ENCODE data around the gene SIPA1L3. TPM values are rescaled to one million over a fixed set of nuclear protein-coding genes. Genes with fewer than 3 reads are reported as not detected.

Gene SIPA1L3
- total and polyA plus RNA-seq, 8 donors, result 19.7 to 44.8 (median 25.8) TPM

GRCh38 chr19:37902668-37903067 lies 4.3 kb upstream of the SIPA1L3 start:
- peak; percentile 28 to 68 (median 60) for ATAC-seq
- intact Hi-C loops (cut with DNase I), result loop anchor here in 1 of 3 donors (10.0 kb wide), 1 partner anchor 192 kb away; no protein-coding TSS in a partner anchor
- 1% methylated on average over 4 of the region's 4 CpGs for WGBS, 2 donors

GRCh38 chr19:37903096-37903495 lies 3.9 kb upstream of the SIPA1L3 start:
- DNase-seq, result no peak
- no peaks in the 10 kb centered on the region for H3K27me3 ChIP-seq
- intact Hi-C loops (cut with DNase I), result loop anchor here in 1 of 3 donors (10.0 kb wide), 1 partner anchor 192 kb away; no protein-coding TSS in a partner anchor
- no peaks in the 10 kb centered on the region for H3K36me3 ChIP-seq
- TF ChIP-seq, protein P1, sequence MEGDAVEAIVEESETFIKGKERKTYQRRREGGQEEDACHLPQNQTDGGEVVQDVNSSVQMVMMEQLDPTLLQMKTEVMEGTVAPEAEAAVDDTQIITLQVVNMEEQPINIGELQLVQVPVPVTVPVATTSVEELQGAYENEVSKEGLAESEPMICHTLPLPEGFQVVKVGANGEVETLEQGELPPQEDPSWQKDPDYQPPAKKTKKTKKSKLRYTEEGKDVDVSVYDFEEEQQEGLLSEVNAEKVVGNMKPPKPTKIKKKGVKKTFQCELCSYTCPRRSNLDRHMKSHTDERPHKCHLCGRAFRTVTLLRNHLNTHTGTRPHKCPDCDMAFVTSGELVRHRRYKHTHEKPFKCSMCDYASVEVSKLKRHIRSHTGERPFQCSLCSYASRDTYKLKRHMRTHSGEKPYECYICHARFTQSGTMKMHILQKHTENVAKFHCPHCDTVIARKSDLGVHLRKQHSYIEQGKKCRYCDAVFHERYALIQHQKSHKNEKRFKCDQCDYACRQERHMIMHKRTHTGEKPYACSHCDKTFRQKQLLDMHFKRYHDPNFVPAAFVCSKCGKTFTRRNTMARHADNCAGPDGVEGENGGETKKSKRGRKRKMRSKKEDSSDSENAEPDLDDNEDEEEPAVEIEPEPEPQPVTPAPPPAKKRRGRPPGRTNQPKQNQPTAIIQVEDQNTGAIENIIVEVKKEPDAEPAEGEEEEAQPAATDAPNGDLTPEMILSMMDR (IDR thresholded peaks at IDR 0.05), result no peak
- H3K27ac ChIP-seq, result peak overlapping the region in 1 of 4 donors; percentile 46
- 58 to 61% methylated on average over 2 of the region's 2 CpGs for WGBS, 2 donors
- peaks cover 0 to 3% (median 0%) of the 10 kb centered on the region in 3 donors for H3K4me1 ChIP-seq
- H3K9me3 ChIP-seq, result no peaks in the 10 kb centered on the region
- no peak overlapping the region for H3K4me3 ChIP-seq
- no peak for FAIRE-seq
- ATAC-seq, result peak in 1 of 4 donors; percentile 26

More at GRCh38 chr19:37902668-37903067, 4.3 kb upstream of the SIPA1L3 start:
- DNase-seq, result peak; percentile 75 to 88 (median 86)
- Histone ChIP-seq H3K27me3 (no peaks in the 10 kb centered on the region), H3K9me3 (no peaks in the 10 kb centered on the region), H3K4me3 (no peak overlapping the region), H3K4me1 (peaks cover 0 to 3% (median 0%) of the 10 kb centered on the region in 3 donors), H3K36me3 (no peaks in the 10 kb centered on the region), H3K27ac (peak overlapping the region in 1 of 4 donors; percentile 46)
- TF ChIP-seq, protein P1 (IDR thresholded peaks at IDR 0.05), result peak; percentile 71 to 86 (median 78)
- no peak for FAIRE-seq

GRCh38 chr19:37905946-37906868 lies 801 bp upstream of the SIPA1L3 start, which contains the start of gene WDR87:
Gene WDR87, minus strand, starts transcription at chr19:37906594. Its CDS starts 8,355 bp downstream, at chr19:37898239.
- H3K4me3 ChIP-seq, result peak within 1 kb of the TSS; percentile 88 to 99 (median 98)

DNA sequence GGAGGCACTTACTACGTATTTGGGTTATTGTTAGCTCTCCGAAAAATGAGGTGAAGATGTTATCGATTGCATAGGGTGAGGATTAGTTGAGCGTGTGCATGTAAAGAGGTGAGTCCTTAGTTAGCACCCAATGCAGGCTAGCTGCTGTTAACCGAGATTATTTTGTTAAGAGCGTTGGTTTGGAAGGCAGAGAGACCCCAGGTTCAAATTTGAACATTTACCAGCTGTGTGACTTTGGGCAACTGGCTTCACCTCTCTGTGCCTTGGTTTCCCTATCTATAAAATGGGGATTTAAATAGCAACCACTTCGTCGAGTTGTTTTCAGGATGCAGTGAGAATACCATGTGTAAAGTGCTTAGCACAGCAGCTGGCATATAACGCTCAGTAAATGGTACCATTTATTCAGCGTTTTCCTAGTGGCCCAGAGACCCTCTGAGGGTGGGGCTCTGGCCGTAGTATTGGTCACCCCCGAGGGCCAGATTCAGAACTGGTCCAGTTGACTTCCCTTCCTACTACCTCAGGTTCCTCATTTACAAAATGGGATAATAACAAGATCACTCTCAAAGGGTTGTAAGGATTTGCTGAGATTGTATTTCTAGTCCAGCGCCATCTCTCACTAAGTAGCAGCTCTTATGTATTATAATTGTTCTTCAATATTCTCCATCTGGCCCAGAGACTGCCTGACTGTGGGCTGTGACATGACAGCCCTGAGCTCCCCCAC lies 887 bp downstream of the SIPA1L3 start:
- Histone ChIP-seq H3K27ac (no peak overlapping the region), H3K27me3 (no peaks in the 10 kb centered on the region), H3K4me3 (peak overlapping the region; percentile 88 to 99 (median 98)), H3K9me3 (no peaks in the 10 kb centered on the region), H3K4me1 (peaks cover 0 to 3% (median 0%) of the 10 kb centered on the region in 3 donors), H3K36me3 (no peaks in the 10 kb centered on the region)
- intact Hi-C loops (cut with DNase I), result loop anchor here in 2 of 3 donors (5.0 to 10.0 kb wide), 2 partner anchors 187 to 189 kb away; no protein-coding TSS in a partner anchor
- WGBS, 2 donors, result 12% methylated on average over 13 of the region's 13 CpGs
- ATAC-seq (no peak), FAIRE-seq (no peak), DNase-seq (no peak)
- TF ChIP-seq, protein P1 (IDR thresholded peaks at IDR 0.05), result no peak

More at GRCh38 chr19:37905946-37906868, 801 bp upstream of the SIPA1L3 start, which contains the start of gene WDR87:
- peaks cover 0 to 3% (median 0%) of the 10 kb centered on the region in 3 donors for H3K4me1 ChIP-seq
- H3K27ac ChIP-seq, result peak within 1 kb of the TSS in 3 of 4 donors; percentile 62 to 75 (median 66)
- TF ChIP-seq, protein P1 (IDR thresholded peaks at IDR 0.05), result no peak
- ATAC-seq (peak; percentile 42 to 59 (median 54)), FAIRE-seq (no peak), DNase-seq (peak; percentile 46 to 76 (median 66))
- intact Hi-C loops (cut with DNase I), result loop anchor here in 2 of 3 donors (5.0 to 10.0 kb wide), 2 partner anchors 189 to 191 kb away; no protein-coding TSS in a partner anchor
- WGBS, 2 donors, result 8 to 10% methylated on average over 49 to 63 of the region's 63 CpGs
- no peaks in the 10 kb centered on the region for H3K36me3 ChIP-seq
- H3K27me3 ChIP-seq, result no peaks in the 10 kb centered on the region
- H3K9me3 ChIP-seq, result no peaks in the 10 kb centered on the region

Data from pancreas (tissue), 10 donors.